HG02642 (cell line): ENCODE data around the gene SSC4D.
"Not testable (repeated sequence)": the region's sequence is repeated elsewhere in the genome, so short reads cannot be mapped to it uniquely, and the experiment has no call there.

Source experiments
- ATAC-seq: cut with Tn5 transposase; IDR thresholded peaks from one replicate; pipeline ENCODE4 v1.9.1; 2021; ENCODE audit warnings: mild to moderate bottlenecking; ENCODE audit not compliant: unreplicated experiment, poor library complexity

SSC4D gene

GRCh38 chr7:76409537-76409936, at the start of gene SSC4D:
SSC4D (minus strand) TSS chr7:76409697; CDS start chr7:76404439, 5,258 bp downstream.
- no peak for ATAC-seq

- ATAC-seq, result not testable (repeated sequence)
Measured at GRCh38 chr7:76458504-76458903, 49.0 kb upstream of the SSC4D start.

GRCh38 chr7:76457017-76457416, 47.5 kb upstream of the SSC4D start:
- ATAC-seq, result not testable (repeated sequence)

- ATAC-seq, result peak; percentile 82
Measured at GRCh38 chr7:76445577-76446008, 36.1 kb upstream of the SSC4D start.

- not testable (repeated sequence) for ATAC-seq
Measured at GRCh38 chr7:76443846-76444245, 34.3 kb upstream of the SSC4D start.

- ATAC-seq, result not testable (repeated sequence)
Measured at GRCh38 chr7:76442664-76443446, 33.4 kb upstream of the SSC4D start.

- ATAC-seq, result peak; percentile 42
Measured at GRCh38 chr7:76441792-76442191, 32.3 kb upstream of the SSC4D start.

- not testable (repeated sequence) for ATAC-seq
Measured at GRCh38 chr7:76440404-76440803, 30.9 kb upstream of the SSC4D start.

- ATAC-seq, result not testable (repeated sequence)
Measured at GRCh38 chr7:76439120-76439888, 29.8 kb upstream of the SSC4D start.

- peak; percentile 67 for ATAC-seq
Measured at GRCh38 chr7:76437873-76438272, 28.4 kb upstream of the SSC4D start.

- no peak for ATAC-seq
Measured at GRCh38 chr7:76430836-76431235, 21.3 kb upstream of the SSC4D start.

GRCh38 chr7:76430211-76430610, 20.7 kb upstream of the SSC4D start:
- no peak for ATAC-seq

GRCh38 chr7:76428868-76429805, 19.6 kb upstream of the SSC4D start:
- ATAC-seq, result no peak

GRCh38 chr7:76428149-76428823, 18.8 kb upstream of the SSC4D start:
- no peak for ATAC-seq

- ATAC-seq, result no peak
Measured at GRCh38 chr7:76427635-76428034, 18.1 kb upstream of the SSC4D start.

- ATAC-seq, result no peak
Measured at GRCh38 chr7:76426246-76426645, 16.7 kb upstream of the SSC4D start.

GRCh38 chr7:76425558-76425957, 16.1 kb upstream of the SSC4D start:
- ATAC-seq, result not testable (repeated sequence)

- no peak for ATAC-seq
Measured at GRCh38 chr7:76425156-76425555, 15.7 kb upstream of the SSC4D start.

- ATAC-seq, result peak; percentile 76
Measured at GRCh38 chr7:76424413-76425111, 15.1 kb upstream of the SSC4D start, which contains the start of gene ZP3. ZP3 (plus strand) TSS chr7:76424950; CDS start chr7:76424965, 15 bp downstream.
